Ramos (cell line): ENCODE data around the gene CPD.
"Not testable (repeated sequence)": the region's sequence is repeated elsewhere in the genome, so short reads cannot be mapped to it uniquely, and the experiment has no call there.

Experiments
- in situ Hi-C: fragments of 300-500 bp; cut with MboI; formaldehyde crosslinking; loops from one replicate; pipeline ENCODE4 v1.14.3; 2022; ENCODE audit warnings: low sequenced_read_pairs; ENCODE audit not compliant: unreplicated experiment

The CPD gene

GRCh38 chr17:30351263-30351662 is 27.5 kb upstream of the CPD start:
- in situ Hi-C loops: not testable (repeated sequence)

GRCh38 chr17:30351735-30352134 is 27.0 kb upstream of the CPD start:
- in situ Hi-C loops: no loop called here

GRCh38 chr17:30352240-30352814 is 26.4 kb upstream of the CPD start:
- in situ Hi-C loops: no loop called here

GRCh38 chr17:30354701-30355100 is 24.0 kb upstream of the CPD start:
- in situ Hi-C loops: no loop called here

GRCh38 chr17:30357476-30357875 is 21.3 kb upstream of the CPD start:
- in situ Hi-C loops: no loop called here

- in situ Hi-C loops: no loop called here
These were observed 20.5 kb upstream of the CPD start for GRCh38 chr17:30358055-30358760.

- in situ Hi-C loops: no loop called here
These were observed 18.5 kb upstream of the CPD start for GRCh38 chr17:30360086-30360808.

- in situ Hi-C loops: no loop called here
These were observed 16.9 kb upstream of the CPD start for GRCh38 chr17:30361766-30362279.

GRCh38 chr17:30363715-30364202 is 15.0 kb upstream of the CPD start:
- in situ Hi-C loops: no loop called here

- in situ Hi-C loops: no loop called here
These were observed 12.2 kb upstream of the CPD start for GRCh38 chr17:30366536-30366935.

- in situ Hi-C loops: no loop called here
These were observed 9.6 kb upstream of the CPD start for GRCh38 chr17:30368912-30369720.

GRCh38 chr17:30369995-30370394 is 8.7 kb upstream of the CPD start:
- in situ Hi-C loops: no loop called here

- in situ Hi-C loops: no loop called here
These were observed 6.0 kb upstream of the CPD start for GRCh38 chr17:30372755-30373154.

- in situ Hi-C loops: no loop called here
These were observed 3.1 kb upstream of the CPD start for GRCh38 chr17:30375661-30376060.

GRCh38 chr17:30376621-30377452 is 1.9 kb upstream of the CPD start:
- in situ Hi-C loops: no loop called here

- in situ Hi-C loops: no loop called here
These were observed 1.0 kb upstream of the CPD start for GRCh38 chr17:30377574-30378240.

GRCh38 chr17:30378241-30378824 is 394 bp upstream of the CPD start:
- in situ Hi-C loops: no loop called here

GRCh38 chr17:30379303-30379902 is 676 bp downstream of the CPD start:
- in situ Hi-C loops: no loop called here
